ENCODE measurements around the gene GRK2. TPM values are rescaled to one million over a fixed set of nuclear protein-coding genes. Genes with fewer than 3 reads are reported as not detected.

GRK2 gene
- total and polyA plus RNA-seq, 2 of the 13 experiments (the other 11 are each of a cell fraction or from before 2014, with no cell fraction given) = 31.3 to 42.4 TPM

- no peak for TF ChIP-seq ZNF362 (CRISPR knock-in tag; IDR thresholded peaks at IDR 0.05; ENCODE audit: borderline replicate concordance)
- H3K9me3 ChIP-seq (ENCODE audit: low read length) = peaks cover 11% of the 10 kb centered on the region; the same call in 1 of the 2 replicates
- no peaks in the 10 kb centered on the region for H3K27me3 ChIP-seq (ENCODE audit: control insufficient read depth in 1 of 2, insufficient read depth in 2 of 2, low read length in 2 of 2)
- FAIRE-seq (no peak), DNase-seq (ENCODE audit: low spot score) (no peak), ATAC-seq (no peak)
- no peak overlapping the region for H3K4me2 ChIP-seq (ENCODE audit: low read depth, low read length)
- intact Hi-C loops (cut with micrococcal nuclease; ENCODE audit: unreplicated experiment) = no loop called here
- H3K4me3 ChIP-seq (replicated peaks in 1 of 3; ENCODE audit: insufficient read depth in 1 of 3, low read depth in 2 of 3, low read length in 3 of 3) = no peak overlapping the region
- ChIA-PET CTCF (ENCODE audit: low intra/inter-chr PET ratio, low total read pairs) (no interaction called here), POLR2A (interaction anchor here (0.8 to 7.7 kb wide), 2 partner anchors 11 to 24 kb away, joined by 3 to 66 read pairs; partner anchors contain the start of gene SSH3)
- BruUV-seq (replicated peaks) = TSS peak; percentile 31
- H3K4me1 ChIP-seq (ENCODE audit: insufficient read depth, low read length) = peaks cover 25% of the 10 kb centered on the region
- in situ Hi-C loops (cut with HindIII; ENCODE audit: extremely low pct_ligation_motif_present, low pct_unique_long_range_greater_than_20kb) = no loop called here
- WGBS (ENCODE audit: low lambda C conversion rate) = 65% methylated on average over 3 of the region's 3 CpGs
- H3K79me2 ChIP-seq (ENCODE audit: insufficient read depth, low read length) = peaks cover 13% of the 10 kb centered on the region
- no peak overlapping the region for H2AFZ ChIP-seq (ENCODE audit: low read length)
- no peak overlapping the region for H3K9ac ChIP-seq (ENCODE audit: insufficient read depth, low read depth, low read length)
- no peaks in the 10 kb centered on the region for H4K20me1 ChIP-seq (ENCODE audit: insufficient read depth, low read length)
- no peak overlapping the region for H3K27ac ChIP-seq (ENCODE audit: extremely low read length, insufficient read depth, low read length)
- peaks cover 6 to 30% of the 10 kb centered on the region in 2 experiments; a peak in 3 of 5 replicates for H3K36me3 ChIP-seq (replicated peaks in 1 of 2; ENCODE audit: control insufficient read depth in 1 of 2, insufficient read depth in 2 of 2, low read length in 2 of 2)
Observed at GRCh38 chr11:67292671-67293070, 26.4 kb downstream of the GRK2 start.

DNA sequence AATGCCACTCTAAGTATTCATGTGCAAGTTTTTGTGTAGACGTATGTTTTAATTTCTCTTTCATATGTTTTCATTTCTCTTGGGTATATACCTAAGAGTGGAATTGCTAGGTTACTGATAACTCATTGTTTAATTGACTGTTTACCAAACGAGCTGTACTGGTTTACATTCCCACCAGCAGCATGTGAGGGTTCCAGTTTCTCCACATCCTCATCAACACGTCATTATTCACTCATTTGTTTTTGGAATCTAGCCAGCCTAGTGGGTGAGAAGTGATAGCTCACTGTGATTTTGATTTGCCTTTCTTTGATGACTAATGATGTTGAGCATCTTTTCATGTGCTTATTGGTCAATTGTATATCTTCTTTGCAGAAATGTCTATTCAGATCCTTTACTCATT is 26.8 kb downstream of the GRK2 start:
- intact Hi-C loops (cut with micrococcal nuclease; ENCODE audit: unreplicated experiment) (no loop called here), in situ Hi-C loops (cut with HindIII; ENCODE audit: extremely low pct_ligation_motif_present, low pct_unique_long_range_greater_than_20kb) (no loop called here)
- ATAC-seq = no peak
- Histone ChIP-seq H3K79me2 (ENCODE audit: insufficient read depth, low read length) (peaks cover 13% of the 10 kb centered on the region), H3K27me3 (ENCODE audit: control insufficient read depth in 1 of 2, insufficient read depth in 2 of 2, low read length in 2 of 2) (no peaks in the 10 kb centered on the region), H3K9me3 (ENCODE audit: low read length) (peaks cover 11% of the 10 kb centered on the region; the same call in 1 of the 2 replicates), H3K36me3 (replicated peaks in 1 of 2; ENCODE audit: control insufficient read depth in 1 of 2, insufficient read depth in 2 of 2, low read length in 2 of 2) (peaks cover 6 to 30% of the 10 kb centered on the region in 2 experiments; a peak in 3 of 5 replicates), H3K27ac (ENCODE audit: extremely low read length, insufficient read depth, low read length) (no peak overlapping the region), H3K4me2 (ENCODE audit: low read depth, low read length) (no peak overlapping the region), H4K20me1 (ENCODE audit: insufficient read depth, low read length) (no peaks in the 10 kb centered on the region), H3K9ac (ENCODE audit: insufficient read depth, low read depth, low read length) (no peak overlapping the region), H3K4me3 (replicated peaks in 1 of 3; ENCODE audit: insufficient read depth in 1 of 3, low read depth in 2 of 3, low read length in 3 of 3) (no peak overlapping the region), H2AFZ (ENCODE audit: low read length) (no peak overlapping the region), H3K4me1 (ENCODE audit: insufficient read depth, low read length) (peaks cover 21% of the 10 kb centered on the region)
- FAIRE-seq = no peak
- CTCF ChIA-PET (ENCODE audit: low intra/inter-chr PET ratio, low total read pairs) = no interaction called here
- DNase-seq (ENCODE audit: low spot score) = no peak
- POLR2A ChIA-PET = interaction anchor here (0.8 to 7.7 kb wide), 2 partner anchors 10 to 24 kb away, joined by 3 to 66 read pairs; partner anchors contain the start of gene SSH3
- no TSS peak for BruUV-seq (replicated peaks)
- WGBS (ENCODE audit: low lambda C conversion rate) = 93% methylated on average over 3 of the region's 3 CpGs
- TF ChIP-seq XRCC5 (optimal IDR thresholded peaks at IDR 0.05; ENCODE audit: low read length) (no peak), TEAD3 (CRISPR knock-in tag; optimal IDR thresholded peaks at IDR 0.05; ENCODE audit: borderline replicate concordance) (no peak), ZBTB14 (CRISPR knock-in tag; IDR thresholded peaks at IDR 0.05) (no peak), BRD4 (CRISPR knock-in tag; IDR thresholded peaks at IDR 0.05) (no peak), FLYWCH1 (CRISPR knock-in tag; IDR thresholded peaks at IDR 0.05) (no peak), CREB1 (IDR thresholded peaks at IDR 0.05) (no peak), CREB1 (CRISPR knock-in tag; IDR thresholded peaks at IDR 0.05) (no peak), GPN1 (CRISPR knock-in tag; IDR thresholded peaks at IDR 0.05; ENCODE audit: borderline replicate concordance) (no peak), ELK4 (CRISPR knock-in tag; IDR thresholded peaks at IDR 0.05; ENCODE audit: borderline replicate concordance) (no peak), EZH2 (conservative IDR thresholded peaks at IDR 0.05; ENCODE audit: low read depth, low read length) (no peak), MLX (CRISPR knock-in tag; IDR thresholded peaks at IDR 0.05) (no peak)
- TF ChIP-seq, protein P1, sequence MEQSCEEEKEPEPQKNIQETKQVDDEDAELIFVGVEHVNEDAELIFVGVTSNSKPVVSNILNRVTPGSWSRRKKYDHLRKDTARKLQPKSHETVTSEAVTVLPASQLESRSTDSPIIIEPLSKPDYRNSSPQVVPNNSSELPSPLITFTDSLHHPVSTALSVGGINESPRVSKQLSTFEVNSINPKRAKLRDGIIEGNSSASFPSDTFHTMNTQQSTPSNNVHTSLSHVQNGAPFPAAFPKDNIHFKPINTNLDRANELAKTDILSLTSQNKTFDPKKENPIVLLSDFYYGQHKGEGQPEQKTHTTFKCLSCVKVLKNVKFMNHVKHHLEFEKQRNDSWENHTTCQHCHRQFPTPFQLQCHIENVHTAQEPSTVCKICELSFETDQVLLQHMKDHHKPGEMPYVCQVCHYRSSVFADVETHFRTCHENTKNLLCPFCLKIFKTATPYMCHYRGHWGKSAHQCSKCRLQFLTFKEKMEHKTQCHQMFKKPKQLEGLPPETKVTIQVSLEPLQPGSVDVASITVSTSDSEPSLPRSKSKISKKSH (CRISPR knock-in tag; IDR thresholded peaks at IDR 0.05; ENCODE audit: borderline replicate concordance) = no peak

Measured in HepG2 (cell line).